H1 (cell line): ENCODE measurements around the gene PDE4D.

ENCODE experiments used
- CTCF ChIP-seq, 3 experiments: IDR thresholded peaks; 1 replicate in 2 of 3; 2 replicates in 1 of 3; pipeline versions ENCODE4 v1.5.1 to v1.6.1; 2011; ENCODE audit warnings: low read length in 3 of 3, mild to moderate bottlenecking in 3 of 3, inconsistent platforms in 2 of 3, low read depth in 1 of 3, moderate library complexity in 1 of 3; ENCODE audit not compliant: insufficient read depth in 1 of 3; ENCODE audit errors: control extremely low read depth in 1 of 3
- GTF2F1 ChIP-seq: IDR thresholded peaks from 2 replicates; pipeline ENCODE4 v1.6.1; 2012; ENCODE audit warnings: low read depth, low read length, improper control_type of control experiment, borderline replicate concordance
- SIN3A ChIP-seq, 2 experiments: IDR thresholded peaks in 1 of 2; conservative IDR thresholded peaks in 1 of 2; 2 replicates each; pipeline ENCODE4 v1.6.1; 2011 to 2012; ENCODE audit warnings: low read length in 2 of 2, improper control_type of control experiment in 1 of 2, low read depth in 1 of 2, mild to moderate bottlenecking in 1 of 2

- no peak for TF ChIP-seq CTCF (IDR thresholded peaks at IDR 0.05; ENCODE audit: control extremely low read depth in 1 of 3, insufficient read depth in 1 of 3, low read depth in 1 of 3, low read length in 3 of 3)
- no peak for TF ChIP-seq GTF2F1
- TF ChIP-seq SIN3A (conservative IDR thresholded peaks at IDR 0.05 in 1 of 2, IDR thresholded peaks at IDR 0.05 in 1 of 2; ENCODE audit: low read depth in 1 of 2, low read length in 2 of 2): no peak
Observed at GRCh38 chr5:58980890-58981289, 912.6 kb downstream of the PDE4D start.
